ENCODE results near the gene SLX4IP. TPM values are rescaled to one million over a fixed set of nuclear protein-coding genes. Genes with fewer than 3 reads are reported as not detected.
"Not testable (repeated sequence)": the region's sequence is repeated elsewhere in the genome, so short reads cannot be mapped to it uniquely, and the experiment has no call there.

The SLX4IP gene
- polyA plus RNA-seq, 2 donors, result 1.2 to 4.4 TPM

GRCh38 chr20:10609276-10609675 lies 174.2 kb downstream of the SLX4IP start:
- H3K4me1 ChIP-seq (ENCODE audit: control insufficient read depth in 2 of 2, insufficient read depth in 2 of 2, low read length in 1 of 2), result no peaks in the 10 kb centered on the region
- H3K4me3 ChIP-seq (ENCODE audit: low read depth in 1 of 2, low read length in 2 of 2), result no peak overlapping the region
- WGBS, 2 donors, result 83 to 87% methylated on average over 2 of the region's 2 CpGs
- peak overlapping the region; percentile 45 to 73 for H3K27ac ChIP-seq (ENCODE audit: low read depth in 2 of 2, low read length in 1 of 2)
- peaks cover 0 to 3% of the 10 kb centered on the region in 2 donors for H3K36me3 ChIP-seq (ENCODE audit: control insufficient read depth in 2 of 2, insufficient read depth in 2 of 2, low read length in 1 of 2)
- no peaks in the 10 kb centered on the region for H3K9me3 ChIP-seq (ENCODE audit: control insufficient read depth in 2 of 2, insufficient read depth in 1 of 2, low read depth in 1 of 2, low read length in 1 of 2)
- no peaks in the 10 kb centered on the region for H3K27me3 ChIP-seq (ENCODE audit: control insufficient read depth in 1 of 2, insufficient read depth in 2 of 2, low read length in 2 of 2)

GRCh38 chr20:10609770-10610169 lies 174.7 kb downstream of the SLX4IP start:
- H3K9me3 ChIP-seq (ENCODE audit: control insufficient read depth in 2 of 2, insufficient read depth in 1 of 2, low read depth in 1 of 2, low read length in 1 of 2), result no peaks in the 10 kb centered on the region

DNA sequence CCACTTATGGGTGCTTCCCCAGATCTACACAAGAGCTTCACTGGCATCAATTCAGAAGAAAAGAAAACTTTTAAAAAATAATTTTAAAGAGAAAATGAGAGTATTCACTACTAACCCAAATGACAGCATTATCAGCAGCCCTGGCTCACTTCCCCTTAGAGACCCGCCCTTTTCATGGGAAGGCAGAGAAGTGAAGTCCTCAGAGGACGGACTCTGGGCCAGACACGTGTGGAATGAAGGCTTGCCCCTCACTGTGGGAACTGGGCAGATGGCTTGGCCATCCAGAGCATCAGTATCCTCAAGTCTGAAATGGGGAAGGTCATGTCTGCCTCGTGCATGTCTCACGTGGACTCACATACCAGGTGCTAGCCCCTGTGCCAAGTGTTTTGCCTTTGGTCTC lies 175.1 kb downstream of the SLX4IP start:
- H3K36me3 ChIP-seq (ENCODE audit: control insufficient read depth in 2 of 2, insufficient read depth in 2 of 2, low read length in 1 of 2), result peaks cover 0 to 3% of the 10 kb centered on the region in 2 donors
- no peak overlapping the region for H3K4me3 ChIP-seq (ENCODE audit: low read depth in 1 of 2, low read length in 2 of 2)
- H3K9me3 ChIP-seq (ENCODE audit: control insufficient read depth in 2 of 2, insufficient read depth in 1 of 2, low read depth in 1 of 2, low read length in 1 of 2), result no peaks in the 10 kb centered on the region
- H3K27me3 ChIP-seq (ENCODE audit: control insufficient read depth in 1 of 2, insufficient read depth in 2 of 2, low read length in 2 of 2), result no peaks in the 10 kb centered on the region
- H3K4me1 ChIP-seq (ENCODE audit: control insufficient read depth in 2 of 2, insufficient read depth in 2 of 2, low read length in 1 of 2), result no peaks in the 10 kb centered on the region
- 65 to 78% methylated on average over 5 of the region's 5 CpGs for WGBS, 2 donors
- H3K27ac ChIP-seq (ENCODE audit: low read depth in 2 of 2, low read length in 1 of 2), result peak overlapping the region in 1 of 2 donors; percentile 36

More at GRCh38 chr20:10609770-10610169, 174.7 kb downstream of the SLX4IP start:
- no peaks in the 10 kb centered on the region for H3K27me3 ChIP-seq (ENCODE audit: control insufficient read depth in 1 of 2, insufficient read depth in 2 of 2, low read length in 2 of 2)
- no peaks in the 10 kb centered on the region for H3K4me1 ChIP-seq (ENCODE audit: control insufficient read depth in 2 of 2, insufficient read depth in 2 of 2, low read length in 1 of 2)
- peak overlapping the region; percentile 45 to 73 for H3K27ac ChIP-seq (ENCODE audit: low read depth in 2 of 2, low read length in 1 of 2)
- H3K4me3 ChIP-seq (ENCODE audit: low read depth in 1 of 2, low read length in 2 of 2), result no peak overlapping the region
- peaks cover 0 to 3% of the 10 kb centered on the region in 2 donors for H3K36me3 ChIP-seq (ENCODE audit: control insufficient read depth in 2 of 2, insufficient read depth in 2 of 2, low read length in 1 of 2)

GRCh38 chr20:10611357-10611756 lies 176.3 kb downstream of the SLX4IP start:
- H3K27me3 ChIP-seq (ENCODE audit: control insufficient read depth in 1 of 2, insufficient read depth in 2 of 2, low read length in 2 of 2), result no peaks in the 10 kb centered on the region
- 41 to 44% methylated on average over 1 of the region's 1 CpG for WGBS, 2 donors
- no peaks in the 10 kb centered on the region for H3K9me3 ChIP-seq (ENCODE audit: control insufficient read depth in 2 of 2, insufficient read depth in 1 of 2, low read depth in 1 of 2, low read length in 1 of 2)
- H3K4me3 ChIP-seq (ENCODE audit: low read depth in 1 of 2, low read length in 2 of 2), result no peak overlapping the region
- H3K4me1 ChIP-seq (ENCODE audit: control insufficient read depth in 2 of 2, insufficient read depth in 2 of 2, low read length in 1 of 2), result no peaks in the 10 kb centered on the region
- no peak overlapping the region for H3K27ac ChIP-seq (ENCODE audit: low read depth in 2 of 2, low read length in 1 of 2)
- peaks cover 0 to 3% of the 10 kb centered on the region in 2 donors for H3K36me3 ChIP-seq (ENCODE audit: control insufficient read depth in 2 of 2, insufficient read depth in 2 of 2, low read length in 1 of 2)

DNA sequence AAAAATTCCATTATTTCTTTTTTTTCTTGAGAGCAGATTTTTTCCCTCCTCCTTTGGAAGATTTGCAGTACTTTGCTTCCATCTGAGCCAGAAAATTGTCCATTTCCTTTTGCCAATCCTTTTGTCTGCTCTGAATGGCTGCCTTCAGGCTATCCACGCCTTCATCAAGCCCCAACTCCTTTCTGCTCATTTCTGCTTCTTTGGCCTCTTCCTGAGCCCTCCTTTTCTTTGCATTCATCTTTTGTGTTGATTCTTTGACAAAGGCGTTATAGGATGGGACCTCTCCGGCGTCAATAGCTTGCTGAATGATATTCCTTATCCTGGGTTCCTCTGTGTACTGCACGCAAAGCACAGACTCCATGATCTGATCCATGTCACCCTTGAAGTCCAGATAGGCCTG lies 178.3 kb downstream of the SLX4IP start:
- H3K4me1 ChIP-seq (ENCODE audit: control insufficient read depth in 2 of 2, insufficient read depth in 2 of 2, low read length in 1 of 2); H3K27me3 ChIP-seq (ENCODE audit: control insufficient read depth in 1 of 2, insufficient read depth in 2 of 2, low read length in 2 of 2); H3K27ac ChIP-seq (ENCODE audit: low read depth in 2 of 2, low read length in 1 of 2); H3K9me3 ChIP-seq (ENCODE audit: control insufficient read depth in 2 of 2, insufficient read depth in 1 of 2, low read depth in 1 of 2, low read length in 1 of 2); H3K36me3 ChIP-seq (ENCODE audit: control insufficient read depth in 2 of 2, insufficient read depth in 2 of 2, low read length in 1 of 2); H3K4me3 ChIP-seq (ENCODE audit: low read depth in 1 of 2, low read length in 2 of 2): not testable (repeated sequence)
- WGBS, 2 donors, result 67 to 69% methylated on average over 4 to 5 of the region's 5 CpGs

DNA sequence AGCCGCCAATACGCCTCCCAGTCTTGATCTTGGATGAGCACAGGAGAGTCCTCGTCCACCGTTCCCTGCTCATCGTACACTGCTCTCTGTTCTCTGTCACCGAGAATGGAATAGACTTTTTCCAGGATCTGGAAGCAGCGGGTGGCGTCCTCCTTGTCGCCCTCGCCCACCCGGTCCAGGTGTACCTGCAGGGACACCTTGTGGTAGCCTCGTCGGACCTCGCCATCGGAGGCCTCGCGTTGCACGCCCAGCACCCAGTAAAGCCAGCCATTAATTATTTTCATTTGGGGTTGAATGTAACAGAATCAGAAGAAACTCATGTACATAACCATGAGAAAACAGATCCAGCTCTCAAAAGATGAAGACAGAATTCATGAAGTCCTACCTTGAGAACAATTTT lies 178.8 kb downstream of the SLX4IP start:
- Histone ChIP-seq H3K27me3 (ENCODE audit: control insufficient read depth in 1 of 2, insufficient read depth in 2 of 2, low read length in 2 of 2) (no peaks in the 10 kb centered on the region), H3K9me3 (ENCODE audit: control insufficient read depth in 2 of 2, insufficient read depth in 1 of 2, low read depth in 1 of 2, low read length in 1 of 2) (no peaks in the 10 kb centered on the region), H3K4me3 (ENCODE audit: low read depth in 1 of 2, low read length in 2 of 2) (no peak overlapping the region), H3K27ac (ENCODE audit: low read depth in 2 of 2, low read length in 1 of 2) (no peak overlapping the region), H3K36me3 (ENCODE audit: control insufficient read depth in 2 of 2, insufficient read depth in 2 of 2, low read length in 1 of 2) (peaks cover 0 to 3% of the 10 kb centered on the region in 2 donors), H3K4me1 (ENCODE audit: control insufficient read depth in 2 of 2, insufficient read depth in 2 of 2, low read length in 1 of 2) (no peaks in the 10 kb centered on the region)
- 97 to 98% methylated on average over 18 of the region's 18 CpGs for WGBS, 2 donors

DNA sequence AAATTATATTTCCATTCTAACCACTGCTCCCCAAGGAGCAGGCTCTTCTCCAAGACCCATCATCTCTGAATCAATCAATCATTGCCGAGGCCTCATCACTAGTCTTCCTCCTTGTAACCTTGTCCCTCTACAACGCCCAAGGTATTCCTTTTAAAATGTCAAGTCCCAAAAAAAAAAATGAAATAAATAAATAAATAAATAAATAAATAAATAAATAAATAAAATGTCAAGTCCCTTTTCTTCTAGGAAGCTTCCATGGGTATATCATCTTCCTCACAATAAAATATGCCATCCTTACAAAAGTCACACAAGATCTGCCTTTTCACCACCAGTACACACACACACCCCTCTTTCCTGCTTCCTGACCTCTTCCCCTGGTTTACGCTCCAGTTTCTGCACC lies 181.1 kb downstream of the SLX4IP start:
- no peaks in the 10 kb centered on the region for H3K27me3 ChIP-seq (ENCODE audit: control insufficient read depth in 1 of 2, insufficient read depth in 2 of 2, low read length in 2 of 2)
- H3K27ac ChIP-seq (ENCODE audit: low read depth in 2 of 2, low read length in 1 of 2), result no peak overlapping the region
- no peaks in the 10 kb centered on the region for H3K9me3 ChIP-seq (ENCODE audit: control insufficient read depth in 2 of 2, insufficient read depth in 1 of 2, low read depth in 1 of 2, low read length in 1 of 2)
- 96 to 97% methylated on average over 3 of the region's 3 CpGs for WGBS, 2 donors
- H3K4me3 ChIP-seq (ENCODE audit: low read depth in 1 of 2, low read length in 2 of 2), result no peak overlapping the region
- H3K36me3 ChIP-seq (ENCODE audit: control insufficient read depth in 2 of 2, insufficient read depth in 2 of 2, low read length in 1 of 2), result peaks cover 0 to 3% of the 10 kb centered on the region in 2 donors
- peaks cover 0 to 2% of the 10 kb centered on the region in 2 donors for H3K4me1 ChIP-seq (ENCODE audit: control insufficient read depth in 2 of 2, insufficient read depth in 2 of 2, low read length in 1 of 2)

- not testable (repeated sequence) for H3K4me3 ChIP-seq (ENCODE audit: low read depth in 1 of 2, low read length in 2 of 2); H3K4me1 ChIP-seq (ENCODE audit: control insufficient read depth in 2 of 2, insufficient read depth in 2 of 2, low read length in 1 of 2); H3K36me3 ChIP-seq (ENCODE audit: control insufficient read depth in 2 of 2, insufficient read depth in 2 of 2, low read length in 1 of 2); H3K9me3 ChIP-seq (ENCODE audit: control insufficient read depth in 2 of 2, insufficient read depth in 1 of 2, low read depth in 1 of 2, low read length in 1 of 2); H3K27ac ChIP-seq (ENCODE audit: low read depth in 2 of 2, low read length in 1 of 2); H3K27me3 ChIP-seq (ENCODE audit: control insufficient read depth in 1 of 2, insufficient read depth in 2 of 2, low read length in 2 of 2)
- WGBS, 2 donors, result 98 to 100% methylated on average over 4 of the region's 4 CpGs
Observed at GRCh38 chr20:10617549-10618133, 182.5 kb downstream of the SLX4IP start.

GRCh38 chr20:10618611-10619245 lies 183.6 kb downstream of the SLX4IP start:
- Histone ChIP-seq H3K27ac (ENCODE audit: low read depth in 2 of 2, low read length in 1 of 2) (peak overlapping the region in 1 of 2 donors; percentile 58), H3K4me3 (ENCODE audit: low read depth in 1 of 2, low read length in 2 of 2) (no peak overlapping the region), H3K27me3 (ENCODE audit: control insufficient read depth in 1 of 2, insufficient read depth in 2 of 2, low read length in 2 of 2) (no peaks in the 10 kb centered on the region), H3K36me3 (ENCODE audit: control insufficient read depth in 2 of 2, insufficient read depth in 2 of 2, low read length in 1 of 2) (peaks cover 0 to 2% of the 10 kb centered on the region in 2 donors), H3K4me1 (ENCODE audit: control insufficient read depth in 2 of 2, insufficient read depth in 2 of 2, low read length in 1 of 2) (peaks cover 0 to 5% of the 10 kb centered on the region in 2 donors), H3K9me3 (ENCODE audit: control insufficient read depth in 2 of 2, insufficient read depth in 1 of 2, low read depth in 1 of 2, low read length in 1 of 2) (no peaks in the 10 kb centered on the region)
- WGBS, 2 donors, result 48 to 49% methylated on average over 6 of the region's 6 CpGs

DNA sequence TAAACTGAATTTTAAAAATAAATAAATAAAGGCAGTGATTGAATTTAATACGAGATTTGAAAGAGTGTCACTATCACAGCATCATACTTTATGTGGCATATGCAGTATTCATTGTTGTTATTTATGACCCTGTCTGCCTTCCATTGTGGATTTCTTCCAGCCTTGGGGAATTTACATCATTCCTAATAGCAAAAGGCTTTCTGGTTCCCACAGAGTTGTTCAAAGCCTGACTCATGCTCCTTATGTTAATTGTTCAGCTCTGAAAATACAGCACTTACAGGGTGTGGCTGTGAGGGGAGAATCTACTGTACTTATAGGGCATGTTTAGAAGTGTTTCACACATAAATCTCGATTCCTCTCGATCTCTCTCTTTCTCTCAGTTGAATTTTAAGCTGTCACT lies 184.3 kb downstream of the SLX4IP start:
- Histone ChIP-seq H3K36me3 (ENCODE audit: control insufficient read depth in 2 of 2, insufficient read depth in 2 of 2, low read length in 1 of 2) (no peaks in the 10 kb centered on the region), H3K4me1 (ENCODE audit: control insufficient read depth in 2 of 2, insufficient read depth in 2 of 2, low read length in 1 of 2) (peaks cover 0 to 9% of the 10 kb centered on the region in 2 donors), H3K27ac (ENCODE audit: low read depth in 2 of 2, low read length in 1 of 2) (peak overlapping the region in 1 of 2 donors; percentile 86), H3K4me3 (ENCODE audit: low read depth in 1 of 2, low read length in 2 of 2) (no peak overlapping the region), H3K27me3 (ENCODE audit: control insufficient read depth in 1 of 2, insufficient read depth in 2 of 2, low read length in 2 of 2) (no peaks in the 10 kb centered on the region), H3K9me3 (ENCODE audit: control insufficient read depth in 2 of 2, insufficient read depth in 1 of 2, low read depth in 1 of 2, low read length in 1 of 2) (no peaks in the 10 kb centered on the region)
- WGBS, 2 donors, result 34 to 59% methylated on average over 3 of the region's 3 CpGs
